GM21381 (cell line): Measurements from ENCODE around the gene WDR90.

Experiments used
- ATAC-seq: cut with Tn5 transposase; IDR thresholded peaks from one replicate; pipeline ENCODE4 v1.9.1; 2021; ENCODE audit warnings: mild to moderate bottlenecking, moderate library complexity; ENCODE audit not compliant: unreplicated experiment

The WDR90 gene

GRCh38 chr16:648781-649589 lies at the start of gene WDR90:
Gene WDR90 (plus strand): TSS chr16:649365. CDS start chr16:649417, 52 bp downstream.
- peak; percentile 75 for ATAC-seq

- no peak for ATAC-seq
Measured at GRCh38 chr16:600781-601180, 48.4 kb upstream of the WDR90 start.

- ATAC-seq: no peak
Measured at GRCh38 chr16:603933-604332, 45.2 kb upstream of the WDR90 start.

- no peak for ATAC-seq
Measured at GRCh38 chr16:606656-607307, 42.4 kb upstream of the WDR90 start.

- ATAC-seq: no peak
Measured at GRCh38 chr16:608019-608418, 41.1 kb upstream of the WDR90 start.

- no peak for ATAC-seq
Measured at GRCh38 chr16:609316-609715, 39.8 kb upstream of the WDR90 start.

- ATAC-seq: no peak
Measured at GRCh38 chr16:609984-610383, 39.2 kb upstream of the WDR90 start.

- no peak for ATAC-seq
Measured at GRCh38 chr16:610513-611381, 38.4 kb upstream of the WDR90 start.

GRCh38 chr16:615122-615521 lies 34.0 kb upstream of the WDR90 start:
- no peak for ATAC-seq

- ATAC-seq: no peak
Measured at GRCh38 chr16:616733-617586, 32.2 kb upstream of the WDR90 start.

GRCh38 chr16:617855-618254 lies 31.3 kb upstream of the WDR90 start:
- ATAC-seq: no peak

GRCh38 chr16:619476-620100 lies 29.6 kb upstream of the WDR90 start:
- ATAC-seq: no peak

GRCh38 chr16:620700-621525 lies 28.3 kb upstream of the WDR90 start:
- ATAC-seq: no peak

- no peak for ATAC-seq
Measured at GRCh38 chr16:621526-622105, 27.5 kb upstream of the WDR90 start.

GRCh38 chr16:622920-623280 lies 26.3 kb upstream of the WDR90 start:
- no peak for ATAC-seq

GRCh38 chr16:624526-625070 lies 24.6 kb upstream of the WDR90 start:
- no peak for ATAC-seq

GRCh38 chr16:625117-625976 lies 23.8 kb upstream of the WDR90 start:
- no peak for ATAC-seq
